Sigmoid colon (tissue), 4 donors: ENCODE measurements around the gene RELL1.

ENCODE experiments used
- EP300 ChIP-seq, 4 donors: sonication (generic); formaldehyde crosslinking; IDR thresholded peaks; one replicate each; pipeline ENCODE4 v1.6.1; 2017; ENCODE audit warnings: antibody characterized with exemption in 4 of 4
- POLR2A ChIP-seq, 2 donors: fragments of 450-650 bp; IDR thresholded peaks; one replicate each; pipeline ENCODE4 v1.6.1; 2016; ENCODE audit warnings: antibody characterized with exemption in 2 of 2, mild to moderate bottlenecking in 2 of 2, moderate library complexity in 2 of 2
- POLR2AphosphoS5 ChIP-seq, 4 donors: sonication (generic); formaldehyde crosslinking; IDR thresholded peaks; one replicate each; pipeline ENCODE4 v1.6.1; 2017; ENCODE audit warnings: antibody characterized with exemption in 4 of 4
- TF ChIP-seq, protein P1 (sequence below), 4 experiments: fragments of 450-650 bp in 3 of 4; fragments of 200-600 bp in 1 of 4; IDR thresholded peaks; one replicate each; pipeline ENCODE4 v1.5.1; 2016 to 2019; ENCODE audit warnings: antibody characterized with exemption in 4 of 4, mild to moderate bottlenecking in 3 of 4, moderate library complexity in 2 of 4

GRCh38 chr4:37639551-37640285, 46.5 kb downstream of the RELL1 start:
- TF ChIP-seq POLR2AphosphoS5 (IDR thresholded peaks at IDR 0.05) (no peak), POLR2A (IDR thresholded peaks at IDR 0.05) (no peak), EP300 (IDR thresholded peaks at IDR 0.05) (no peak)
- TF ChIP-seq, protein P1, sequence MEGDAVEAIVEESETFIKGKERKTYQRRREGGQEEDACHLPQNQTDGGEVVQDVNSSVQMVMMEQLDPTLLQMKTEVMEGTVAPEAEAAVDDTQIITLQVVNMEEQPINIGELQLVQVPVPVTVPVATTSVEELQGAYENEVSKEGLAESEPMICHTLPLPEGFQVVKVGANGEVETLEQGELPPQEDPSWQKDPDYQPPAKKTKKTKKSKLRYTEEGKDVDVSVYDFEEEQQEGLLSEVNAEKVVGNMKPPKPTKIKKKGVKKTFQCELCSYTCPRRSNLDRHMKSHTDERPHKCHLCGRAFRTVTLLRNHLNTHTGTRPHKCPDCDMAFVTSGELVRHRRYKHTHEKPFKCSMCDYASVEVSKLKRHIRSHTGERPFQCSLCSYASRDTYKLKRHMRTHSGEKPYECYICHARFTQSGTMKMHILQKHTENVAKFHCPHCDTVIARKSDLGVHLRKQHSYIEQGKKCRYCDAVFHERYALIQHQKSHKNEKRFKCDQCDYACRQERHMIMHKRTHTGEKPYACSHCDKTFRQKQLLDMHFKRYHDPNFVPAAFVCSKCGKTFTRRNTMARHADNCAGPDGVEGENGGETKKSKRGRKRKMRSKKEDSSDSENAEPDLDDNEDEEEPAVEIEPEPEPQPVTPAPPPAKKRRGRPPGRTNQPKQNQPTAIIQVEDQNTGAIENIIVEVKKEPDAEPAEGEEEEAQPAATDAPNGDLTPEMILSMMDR (IDR thresholded peaks at IDR 0.05): no peak
